Right atrium auricular region (tissue), 2 donors: ENCODE data around the gene IL17RB. TPM values are rescaled to one million over a fixed set of nuclear protein-coding genes. Genes with fewer than 3 reads are reported as not detected.

ENCODE experiments used
- DNase-seq: peaks from one replicate; pipeline ENCODE4 v3.0.0-alpha.2; 2019; ENCODE audit warnings: low spot score
- H3K27ac ChIP-seq, 2 donors: fragments of 200-600 bp; sonication (generic); 1 replicate in 1 of 2; 2 replicates in 1 of 2; pipeline ENCODE4 v1.5.1; 2016 to 2019
- H3K27me3 ChIP-seq, 2 donors: fragments of 200-600 bp; sonication (generic); one replicate each; pipeline versions ENCODE4 v1.5.1 to v1.6.0; 2017 to 2019
- H3K36me3 ChIP-seq: fragments of 200-600 bp; sonication (generic); one replicate; pipeline ENCODE4 v1.5.1; 2016
- H3K4me1 ChIP-seq, 2 donors: fragments of 200-600 bp; sonication (generic); one replicate each; pipeline versions ENCODE4 v1.5.1 to v1.6.0; 2017 to 2019
- H3K4me3 ChIP-seq, 2 donors: fragments of 200-600 bp; sonication (generic); 1 replicate in 1 of 2; 2 replicates in 1 of 2; pipeline ENCODE4 v1.5.1; 2017 to 2019; ENCODE audit warnings: mild to moderate bottlenecking in 1 of 2, moderate library complexity in 1 of 2
- H3K9me3 ChIP-seq, 2 donors: fragments of 200-600 bp; sonication (generic); one replicate each; pipeline ENCODE4 v1.5.1; 2019
- CTCF ChIP-seq, 2 donors: fragments of 200-600 bp; sonication (generic); IDR thresholded peaks; one replicate each; pipeline ENCODE4 v1.5.1; 2019; ENCODE audit warnings: antibody characterized with exemption in 2 of 2
- total RNA-seq, 2 donors: library from RNA; depleted of rRNA; stranded (reverse); fragments of >200 nt; gene quantifications; one replicate each; pipeline ENCODE4 v1.1.0, GENCODE V29; 2016

The IL17RB gene
- total RNA-seq, 2 donors from 2014 or later = 0.83 to 1.1 TPM

DNA sequence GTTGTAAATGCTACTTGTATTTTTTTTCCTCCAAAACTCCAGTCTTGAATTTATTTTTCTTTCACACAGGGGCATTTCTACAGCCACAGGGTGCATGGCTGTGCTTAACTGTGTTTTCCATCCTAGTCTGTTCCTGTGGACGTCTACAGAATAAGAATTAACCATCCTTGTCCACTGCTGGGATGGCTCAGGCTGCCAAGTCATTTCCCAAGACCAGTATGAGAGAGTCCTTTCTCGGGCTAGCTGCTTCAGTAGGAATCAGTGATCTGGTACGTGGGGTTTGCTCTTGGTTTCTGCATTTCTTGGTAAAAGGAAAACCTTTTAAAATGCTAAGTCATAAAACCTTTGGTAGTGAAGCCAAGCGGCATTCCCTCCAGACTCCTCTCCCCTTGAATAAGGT lies 29.9 kb upstream of the IL17RB start:
- no peak for DNase-seq
- H3K4me3 ChIP-seq = no peak overlapping the region
- no peaks in the 10 kb centered on the region for H3K27me3 ChIP-seq
- H3K27ac ChIP-seq = no peak overlapping the region
- no peaks in the 10 kb centered on the region for H3K4me1 ChIP-seq
- H3K36me3 ChIP-seq = peaks cover 5% of the 10 kb centered on the region
- no peaks in the 10 kb centered on the region for H3K9me3 ChIP-seq
- no peak for TF ChIP-seq CTCF (IDR thresholded peaks at IDR 0.05)

GRCh38 chr3:53817211-53817610 lies 29.2 kb upstream of the IL17RB start:
- H3K4me3 ChIP-seq = no peak overlapping the region
- no peaks in the 10 kb centered on the region for H3K27me3 ChIP-seq
- H3K27ac ChIP-seq = no peak overlapping the region
- no peaks in the 10 kb centered on the region for H3K9me3 ChIP-seq
- H3K4me1 ChIP-seq = no peaks in the 10 kb centered on the region
- no peak for TF ChIP-seq CTCF (IDR thresholded peaks at IDR 0.05)
- DNase-seq = no peak
- H3K36me3 ChIP-seq = peaks cover 5% of the 10 kb centered on the region

DNA sequence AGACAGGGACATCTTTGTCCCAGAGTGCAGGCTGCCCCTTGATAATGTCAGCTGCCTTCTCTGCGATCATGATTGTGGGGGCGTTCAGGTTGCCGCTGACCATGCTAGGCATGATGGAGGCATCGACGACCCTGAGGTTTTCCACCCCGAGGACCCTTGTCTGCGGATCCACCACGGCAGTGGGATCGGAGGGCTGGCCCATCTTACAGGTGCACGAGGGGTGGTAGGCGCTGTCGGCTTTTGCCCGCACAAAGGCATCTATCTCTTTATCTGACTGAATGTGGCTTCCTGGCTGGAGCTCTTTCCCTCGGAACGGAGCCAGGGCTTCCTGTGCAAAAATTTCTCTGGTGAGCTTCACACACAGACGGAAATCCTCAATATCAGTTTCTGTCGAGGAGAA lies 28.6 kb upstream of the IL17RB start:
- no peak for TF ChIP-seq CTCF (IDR thresholded peaks at IDR 0.05)
- Histone ChIP-seq H3K4me3 (no peak overlapping the region), H3K9me3 (no peaks in the 10 kb centered on the region), H3K36me3 (peaks cover 5% of the 10 kb centered on the region), H3K4me1 (no peaks in the 10 kb centered on the region), H3K27me3 (no peaks in the 10 kb centered on the region), H3K27ac (no peak overlapping the region)
- no peak for DNase-seq

GRCh38 chr3:53818221-53819162 lies 27.9 kb upstream of the IL17RB start:
- Histone ChIP-seq H3K36me3 (peaks cover 5% of the 10 kb centered on the region), H3K27me3 (no peaks in the 10 kb centered on the region), H3K27ac (no peak overlapping the region), H3K4me1 (no peaks in the 10 kb centered on the region), H3K9me3 (no peaks in the 10 kb centered on the region), H3K4me3 (no peak overlapping the region)
- TF ChIP-seq CTCF (IDR thresholded peaks at IDR 0.05) = no peak
- DNase-seq = no peak

DNA sequence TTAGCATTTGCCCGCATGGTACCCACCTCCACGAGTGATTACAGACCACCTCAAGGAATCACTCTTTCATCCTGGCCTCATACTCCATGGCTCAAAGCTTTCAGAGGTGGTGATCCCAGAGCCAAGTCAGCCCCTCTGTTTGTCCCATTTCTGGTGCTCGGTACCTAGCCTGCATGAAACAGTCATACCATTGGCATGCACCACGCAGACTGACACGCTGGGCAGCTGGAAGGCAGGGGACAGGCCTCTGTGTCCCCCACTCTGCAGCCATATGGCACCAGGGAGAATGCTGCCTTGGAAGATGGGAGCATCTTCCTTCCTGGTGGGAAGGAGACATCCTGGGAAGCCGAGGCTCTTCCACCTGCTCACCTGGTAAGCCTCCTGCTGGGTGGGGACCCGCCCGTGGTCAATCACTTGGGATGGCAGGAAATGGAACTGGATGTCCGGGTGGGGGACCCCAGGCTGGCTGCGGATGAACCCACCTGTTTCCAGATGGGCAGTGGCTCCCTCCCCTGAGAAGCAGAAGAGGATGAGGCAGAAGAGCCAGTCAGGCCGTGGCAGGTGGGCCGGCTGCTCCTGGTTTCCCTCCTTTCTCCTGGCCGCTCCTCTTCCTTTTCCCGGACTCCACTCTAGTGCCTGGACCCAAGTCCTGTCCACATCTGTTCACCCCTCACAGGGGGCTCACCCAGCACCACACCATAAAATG lies 27.1 kb upstream of the IL17RB start:
- TF ChIP-seq CTCF (IDR thresholded peaks at IDR 0.05) = no peak
- Histone ChIP-seq H3K4me1 (no peaks in the 10 kb centered on the region), H3K9me3 (no peaks in the 10 kb centered on the region), H3K27ac (no peak overlapping the region), H3K4me3 (no peak overlapping the region), H3K36me3 (peaks cover 5% of the 10 kb centered on the region), H3K27me3 (no peaks in the 10 kb centered on the region)
- no peak for DNase-seq
